ENCODE results near the gene DCLK2. TPM values are rescaled to one million over a fixed set of nuclear protein-coding genes. Genes with fewer than 3 reads are reported as not detected.

The DCLK2 gene
- total and polyA plus RNA-seq, 2 of the 4 experiments (the other 2 are of a cell fraction), result 11.3 to 15.5 TPM

DNA sequence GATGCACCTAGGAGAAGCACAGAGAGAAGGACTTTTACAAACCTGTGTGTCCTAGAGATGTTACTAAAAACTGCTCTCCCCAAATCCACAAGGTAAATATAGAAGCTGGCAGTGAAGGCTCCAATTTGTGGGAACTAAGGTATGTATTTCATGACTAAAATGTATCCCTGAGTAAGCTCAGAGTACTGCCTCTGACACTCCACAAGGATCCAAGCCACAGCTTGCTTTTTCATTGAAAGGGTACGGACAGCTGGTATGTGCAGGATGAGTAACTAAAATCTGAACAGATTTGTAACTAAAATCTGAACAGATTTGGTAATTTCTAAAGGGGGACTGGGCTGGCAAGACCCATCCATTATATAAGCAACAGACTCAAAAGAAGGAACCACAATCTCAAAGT is 187.6 kb downstream of the DCLK2 start:
- TF ChIP-seq MAFK (IDR thresholded peaks at IDR 0.05; ENCODE audit: low read depth, low read length), result no peak
- TF ChIP-seq SMC3 (IDR thresholded peaks at IDR 0.05; ENCODE audit: low read depth, low read length), result no peak
- TF ChIP-seq RCOR1 (IDR thresholded peaks at IDR 0.05; ENCODE audit: insufficient replicate concordance, low read length), result no peak
- TF ChIP-seq CEBPB (IDR thresholded peaks at IDR 0.05; ENCODE audit: low read depth, low read length), result no peak
- TF ChIP-seq, protein P1, sequence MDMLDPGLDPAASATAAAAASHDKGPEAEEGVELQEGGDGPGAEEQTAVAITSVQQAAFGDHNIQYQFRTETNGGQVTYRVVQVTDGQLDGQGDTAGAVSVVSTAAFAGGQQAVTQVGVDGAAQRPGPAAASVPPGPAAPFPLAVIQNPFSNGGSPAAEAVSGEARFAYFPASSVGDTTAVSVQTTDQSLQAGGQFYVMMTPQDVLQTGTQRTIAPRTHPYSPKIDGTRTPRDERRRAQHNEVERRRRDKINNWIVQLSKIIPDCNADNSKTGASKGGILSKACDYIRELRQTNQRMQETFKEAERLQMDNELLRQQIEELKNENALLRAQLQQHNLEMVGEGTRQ (IDR thresholded peaks at IDR 0.05; ENCODE audit: low read depth, low read length), result no peak
- TF ChIP-seq NFE2L2 (IDR thresholded peaks at IDR 0.05; ENCODE audit: low read depth, low read length), result no peak
- no peak for TF ChIP-seq CHD1 (IDR thresholded peaks at IDR 0.05; ENCODE audit: low read depth, low read length)
- TF ChIP-seq MXI1 (IDR thresholded peaks at IDR 0.05; ENCODE audit: borderline replicate concordance, low read depth, low read length), result no peak
- no peak for TF ChIP-seq RAD21 (IDR thresholded peaks at IDR 0.05; ENCODE audit: low read length)
- TF ChIP-seq BHLHE40 (IDR thresholded peaks at IDR 0.05; ENCODE audit: low read depth, low read length), result no peak
- TF ChIP-seq, protein P2, sequence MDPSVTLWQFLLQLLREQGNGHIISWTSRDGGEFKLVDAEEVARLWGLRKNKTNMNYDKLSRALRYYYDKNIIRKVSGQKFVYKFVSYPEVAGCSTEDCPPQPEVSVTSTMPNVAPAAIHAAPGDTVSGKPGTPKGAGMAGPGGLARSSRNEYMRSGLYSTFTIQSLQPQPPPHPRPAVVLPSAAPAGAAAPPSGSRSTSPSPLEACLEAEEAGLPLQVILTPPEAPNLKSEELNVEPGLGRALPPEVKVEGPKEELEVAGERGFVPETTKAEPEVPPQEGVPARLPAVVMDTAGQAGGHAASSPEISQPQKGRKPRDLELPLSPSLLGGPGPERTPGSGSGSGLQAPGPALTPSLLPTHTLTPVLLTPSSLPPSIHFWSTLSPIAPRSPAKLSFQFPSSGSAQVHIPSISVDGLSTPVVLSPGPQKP (IDR thresholded peaks at IDR 0.05; ENCODE audit: borderline replicate concordance, low read depth, low read length), result no peak
- TF ChIP-seq FOS (IDR thresholded peaks at IDR 0.05; ENCODE audit: low read depth, low read length), result no peak
- no peak for TF ChIP-seq POLR2A (IDR thresholded peaks at IDR 0.05; ENCODE audit: low read depth, low read length)
- Histone ChIP-seq H2BK5ac (ENCODE audit: low read depth, low read length, poor library complexity, severe bottlenecking) (no peak overlapping the region), H2BK20ac (ENCODE audit: low read depth, low read length) (no peak overlapping the region), H3K4me3 (ENCODE audit: insufficient read depth, low read depth, low read length) (no peak overlapping the region), H3K27me3 (ENCODE audit: control insufficient read depth, insufficient read depth, low read length) (no peaks in the 10 kb centered on the region), H3K4me1 (ENCODE audit: control insufficient read depth, insufficient read depth, low read length) (peaks cover 2% of the 10 kb centered on the region; the same call in 1 of the 2 replicates), H4K20me1 (ENCODE audit: insufficient read depth, low read length) (no peaks in the 10 kb centered on the region), H3K79me1 (ENCODE audit: low read depth in 1 of 2, low read length in 2 of 2) (0 out of 4 replicates have a peak, but pooled peaks cover 0 to 5% of the 10 kb centered on the region in 2 experiments), H4K8ac (ENCODE audit: low read depth in 2 of 2, low read length in 2 of 2) (no peak overlapping the region), H3K36me3 (ENCODE audit: control insufficient read depth, insufficient read depth, low read length) (peaks cover 6% of the 10 kb centered on the region), H3K9me1 (ENCODE audit: insufficient read depth, low read length) (no peaks in the 10 kb centered on the region), H3K9me3 (ENCODE audit: control insufficient read depth, insufficient read depth, low read length) (no peaks in the 10 kb centered on the region), H4K5ac (ENCODE audit: low read depth, low read length) (no peak overlapping the region), H2AFZ (replicated peaks; ENCODE audit: low read length, poor library complexity) (no peak overlapping the region), H3K18ac (ENCODE audit: low read depth, low read length) (no peak overlapping the region; the same call in 1 of the 2 replicates), H3K4ac (ENCODE audit: low read depth, low read length) (no peak overlapping the region), H3K27ac (ENCODE audit: insufficient read depth, low read length) (no peak overlapping the region), H3K56ac (ENCODE audit: extremely low read depth, insufficient read depth, low read length) (no peak overlapping the region), H3K23ac (ENCODE audit: low read depth, low read length) (no peak overlapping the region), H2AK5ac (ENCODE audit: low read depth, low read length) (no peak overlapping the region), H4K91ac (ENCODE audit: insufficient read depth, low read depth, low read length) (no peak overlapping the region), H2AK9ac (replicated peaks; ENCODE audit: low read depth, low read length, poor library complexity) (no peak overlapping the region), H3K4me2 (ENCODE audit: low read depth, low read length) (no peak overlapping the region), H3K9ac (ENCODE audit: low read depth, low read length) (no peak overlapping the region), H2BK120ac (ENCODE audit: low read depth, low read length) (no peak overlapping the region), H3K14ac (replicated peaks; ENCODE audit: low read depth, low read length) (no peak overlapping the region), H2BK15ac (ENCODE audit: low read depth, low read length) (no peak overlapping the region)
- ChIA-PET CTCF (no interaction called here), POLR2A (ENCODE audit: unreplicated experiment) (no interaction called here)
- intact Hi-C loops (cut with micrococcal nuclease), result no loop called here
- ATAC-seq (ENCODE audit: low read depth) (no peak), DNase-seq (no peak)
- no CpG with 5 or more reads among the region's 1 CpG for WGBS, 2 experiments (ENCODE audit: extremely low coverage in 2 of 2, insufficient read length in 1 of 2)
- in situ Hi-C loops (cut with MboI; ENCODE audit: low sequenced_read_pairs), result no loop called here
- BruUV-seq (replicated peaks), result no TSS peak
- dilution Hi-C loops (cut with HindIII; ENCODE audit: low sequenced_read_pairs, unreplicated experiment), result no loop called here

Measured in IMR-90 (cell line).